Skeletal muscle tissue (tissue), 4 donors: ENCODE data around the gene UBE2F. TPM values are rescaled to one million over a fixed set of nuclear protein-coding genes. Genes with fewer than 3 reads are reported as not detected.

Experiments used
- H3K27ac ChIP-seq: one replicate; pipeline ENCODE4 v1.7.0; 2013; ENCODE audit warnings: mild to moderate bottlenecking, low read depth, low read length, inconsistent platforms
- H3K27me3 ChIP-seq, 3 donors: one replicate each; pipeline ENCODE4 v1.7.0; 2013; ENCODE audit warnings: low read length in 3 of 3; ENCODE audit not compliant: control insufficient read depth in 3 of 3, insufficient read depth in 3 of 3
- H3K36me3 ChIP-seq, 3 donors: one replicate each; pipeline ENCODE4 v1.7.0; 2013; ENCODE audit warnings: low read length in 3 of 3; ENCODE audit not compliant: control insufficient read depth in 3 of 3, insufficient read depth in 3 of 3
- H3K4me1 ChIP-seq, 3 donors: one replicate each; pipeline ENCODE4 v1.7.0; 2013; ENCODE audit warnings: low read length in 3 of 3, mild to moderate bottlenecking in 3 of 3; ENCODE audit not compliant: control insufficient read depth in 3 of 3, insufficient read depth in 3 of 3
- H3K4me3 ChIP-seq, 3 donors: one replicate each; pipeline ENCODE4 v1.7.0; 2013; ENCODE audit warnings: low read length in 3 of 3
- H3K9ac ChIP-seq, 3 donors: one replicate each; pipeline ENCODE4 v1.7.0; 2013; ENCODE audit warnings: low read length in 3 of 3, mild to moderate bottlenecking in 3 of 3, moderate library complexity in 2 of 3, low read depth in 1 of 3
- H3K9me3 ChIP-seq, 3 donors: one replicate each; pipeline ENCODE4 v1.7.0; 2013; ENCODE audit warnings: low read length in 3 of 3; ENCODE audit not compliant: control insufficient read depth in 3 of 3
- total RNA-seq: library from RNA; depleted of rRNA; stranded (reverse); fragments of >200 nt; gene quantifications from one replicate; pipeline ENCODE4 v1.2.3, GENCODE V29; 2014
- donor health status: Osteomylitis.

Gene UBE2F
- total RNA-seq: 33.4 TPM

- Histone ChIP-seq H3K4me1 (peaks cover 26 to 35% (median 27%) of the 10 kb centered on the region in 3 donors), H3K4me3 (peak within 1 kb of the TSS; percentile 83 to 94 (median 93)), H3K36me3 (no peaks in the 10 kb centered on the region), H3K9me3 (no peaks in the 10 kb centered on the region), H3K27me3 (no peaks in the 10 kb centered on the region), H3K27ac (peak within 1 kb of the TSS; percentile 54), H3K9ac (peak within 1 kb of the TSS; percentile 85 to 94 (median 87))
These were observed at the start of gene UBE2F for GRCh38 chr2:237966565-237967462. Gene UBE2F (plus strand): TSS chr2:237967014. CDS start chr2:237973108, 6,094 bp downstream.

DNA sequence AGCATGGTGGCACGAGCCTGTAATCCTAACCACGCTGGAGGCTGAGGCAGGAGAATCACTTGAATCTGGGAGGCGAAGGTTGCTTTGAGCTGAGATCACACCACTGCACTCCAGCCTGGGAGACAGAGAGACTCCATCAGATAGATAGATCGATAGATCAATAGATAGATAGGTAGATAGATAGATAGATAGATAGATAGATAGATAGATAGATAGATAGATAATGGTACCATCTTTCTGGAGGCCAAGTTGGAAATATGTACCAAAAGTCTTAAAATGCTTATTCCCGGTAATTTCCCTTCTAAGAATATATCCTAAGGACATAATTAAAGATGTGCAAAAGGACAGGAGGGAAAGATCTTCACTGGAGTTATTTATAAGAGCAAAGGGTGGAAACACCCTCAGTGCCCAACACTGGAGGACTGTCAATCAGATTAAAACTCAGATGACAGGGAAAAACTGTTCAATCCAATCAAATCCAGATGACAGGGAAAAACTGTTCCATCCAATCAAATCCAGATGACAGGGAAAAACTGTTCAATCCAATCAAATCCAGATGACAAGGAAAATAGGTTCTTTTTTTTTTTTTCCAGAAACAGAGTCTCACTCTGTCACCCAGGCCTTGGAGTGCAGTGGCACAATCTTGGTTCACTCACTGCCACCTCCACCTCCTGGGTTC, 49.0 kb upstream of the UBE2F start:
- no peak overlapping the region for H3K4me3 ChIP-seq
- H3K36me3 ChIP-seq: no peaks in the 10 kb centered on the region
- H3K9me3 ChIP-seq: no peaks in the 10 kb centered on the region
- H3K9ac ChIP-seq: no peak overlapping the region
- H3K27me3 ChIP-seq: no peaks in the 10 kb centered on the region
- H3K4me1 ChIP-seq: peaks cover 0 to 5% (median 3%) of the 10 kb centered on the region in 3 donors
- no peak overlapping the region for H3K27ac ChIP-seq

DNA sequence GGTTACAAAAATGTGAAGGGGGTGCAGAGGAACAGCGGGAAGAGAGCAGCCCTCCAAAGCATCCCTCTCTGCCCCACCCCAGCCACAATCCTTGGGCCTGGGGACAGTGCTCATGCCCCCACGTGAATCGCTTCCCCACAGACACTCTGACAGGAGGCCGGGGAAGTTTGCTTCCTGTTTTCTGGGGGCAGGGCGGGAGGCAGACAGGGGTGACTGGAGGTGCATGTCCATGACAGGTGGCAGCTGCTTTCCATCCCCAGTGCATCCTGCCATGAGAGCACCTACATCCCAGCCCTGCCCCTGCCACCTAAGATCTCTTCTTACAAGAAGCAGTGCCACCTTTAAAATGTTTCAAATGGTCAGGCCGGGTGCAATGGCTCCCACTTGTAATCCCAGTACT, 47.2 kb upstream of the UBE2F start:
- no peaks in the 10 kb centered on the region for H3K9me3 ChIP-seq
- peaks cover 7 to 13% (median 10%) of the 10 kb centered on the region in 3 donors for H3K4me1 ChIP-seq
- no peaks in the 10 kb centered on the region for H3K27me3 ChIP-seq
- no peak overlapping the region for H3K9ac ChIP-seq
- H3K4me3 ChIP-seq: no peak overlapping the region
- no peaks in the 10 kb centered on the region for H3K36me3 ChIP-seq
- no peak overlapping the region for H3K27ac ChIP-seq

- no peaks in the 10 kb centered on the region for H3K36me3 ChIP-seq
- H3K4me1 ChIP-seq: peaks cover 7 to 13% (median 10%) of the 10 kb centered on the region in 3 donors
- no peaks in the 10 kb centered on the region for H3K9me3 ChIP-seq
- H3K27ac ChIP-seq: no peak overlapping the region
- no peak overlapping the region for H3K4me3 ChIP-seq
- no peak overlapping the region for H3K9ac ChIP-seq
- H3K27me3 ChIP-seq: no peaks in the 10 kb centered on the region
These were observed 46.1 kb upstream of the UBE2F start for GRCh38 chr2:237920673-237921072.

- Histone ChIP-seq H3K27ac (no peak overlapping the region), H3K4me3 (no peak overlapping the region), H3K27me3 (no peaks in the 10 kb centered on the region), H3K4me1 (peaks cover 7 to 13% (median 10%) of the 10 kb centered on the region in 3 donors), H3K9ac (no peak overlapping the region), H3K9me3 (no peaks in the 10 kb centered on the region), H3K36me3 (no peaks in the 10 kb centered on the region)
These were observed 44.8 kb upstream of the UBE2F start for GRCh38 chr2:237921967-237922492.

GRCh38 chr2:237922641-237923361, 44.0 kb upstream of the UBE2F start:
- Histone ChIP-seq H3K9me3 (no peaks in the 10 kb centered on the region), H3K4me3 (peak overlapping the region in 2 of 3 donors; percentile 63 to 66), H3K27ac (peak overlapping the region; percentile 72), H3K4me1 (peaks cover 7 to 13% (median 10%) of the 10 kb centered on the region in 3 donors), H3K27me3 (no peaks in the 10 kb centered on the region), H3K36me3 (no peaks in the 10 kb centered on the region), H3K9ac (peak overlapping the region; percentile 43 to 75 (median 67))

GRCh38 chr2:237923481-237924163, 43.2 kb upstream of the UBE2F start:
- Histone ChIP-seq H3K27me3 (no peaks in the 10 kb centered on the region), H3K9ac (peak overlapping the region; percentile 43 to 75 (median 67)), H3K4me3 (peak overlapping the region; percentile 43 to 66 (median 63)), H3K27ac (peak overlapping the region; percentile 72), H3K4me1 (peaks cover 7 to 13% (median 10%) of the 10 kb centered on the region in 3 donors), H3K36me3 (no peaks in the 10 kb centered on the region), H3K9me3 (no peaks in the 10 kb centered on the region)

GRCh38 chr2:237924164-237924534, 42.7 kb upstream of the UBE2F start:
- H3K9me3 ChIP-seq: no peaks in the 10 kb centered on the region
- H3K36me3 ChIP-seq: no peaks in the 10 kb centered on the region
- H3K27ac ChIP-seq: no peak overlapping the region
- H3K4me1 ChIP-seq: peaks cover 7 to 13% (median 10%) of the 10 kb centered on the region in 3 donors
- no peak overlapping the region for H3K4me3 ChIP-seq
- no peak overlapping the region for H3K9ac ChIP-seq
- H3K27me3 ChIP-seq: no peaks in the 10 kb centered on the region

- Histone ChIP-seq H3K4me1 (peaks cover 10 to 13% (median 12%) of the 10 kb centered on the region in 3 donors), H3K27me3 (no peaks in the 10 kb centered on the region), H3K9me3 (no peaks in the 10 kb centered on the region), H3K9ac (no peak overlapping the region), H3K36me3 (no peaks in the 10 kb centered on the region), H3K4me3 (no peak overlapping the region), H3K27ac (no peak overlapping the region)
These were observed 39.7 kb upstream of the UBE2F start for GRCh38 chr2:237927135-237927534.
